ENCODE measurements around the gene RNF150.

GRCh38 chr4:140901736-140902336 lies 231.4 kb downstream of the RNF150 start:
- TF ChIP-seq CTCF (IDR thresholded peaks at IDR 0.05), result no peak
- TF ChIP-seq, protein P1, sequence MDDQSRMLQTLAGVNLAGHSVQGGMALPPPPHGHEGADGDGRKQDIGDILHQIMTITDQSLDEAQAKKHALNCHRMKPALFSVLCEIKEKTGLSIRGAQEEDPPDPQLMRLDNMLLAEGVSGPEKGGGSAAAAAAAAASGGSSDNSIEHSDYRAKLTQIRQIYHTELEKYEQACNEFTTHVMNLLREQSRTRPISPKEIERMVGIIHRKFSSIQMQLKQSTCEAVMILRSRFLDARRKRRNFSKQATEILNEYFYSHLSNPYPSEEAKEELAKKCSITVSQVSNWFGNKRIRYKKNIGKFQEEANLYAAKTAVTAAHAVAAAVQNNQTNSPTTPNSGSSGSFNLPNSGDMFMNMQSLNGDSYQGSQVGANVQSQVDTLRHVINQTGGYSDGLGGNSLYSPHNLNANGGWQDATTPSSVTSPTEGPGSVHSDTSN (IDR thresholded peaks at IDR 0.05), result no peak
- no peak for TF ChIP-seq ELK1 (IDR thresholded peaks at IDR 0.05; ENCODE audit: low read depth, low read length)
- TF ChIP-seq MAZ (IDR thresholded peaks at IDR 0.05; ENCODE audit: borderline replicate concordance, low read depth, low read length), result no peak
- no peak for TF ChIP-seq RNF2 (IDR thresholded peaks at IDR 0.05; ENCODE audit: borderline replicate concordance, low read depth)
- no peak for TF ChIP-seq TFCP2L1 (CRISPR knock-in tag; IDR thresholded peaks at IDR 0.05)
- TF ChIP-seq, protein P2, sequence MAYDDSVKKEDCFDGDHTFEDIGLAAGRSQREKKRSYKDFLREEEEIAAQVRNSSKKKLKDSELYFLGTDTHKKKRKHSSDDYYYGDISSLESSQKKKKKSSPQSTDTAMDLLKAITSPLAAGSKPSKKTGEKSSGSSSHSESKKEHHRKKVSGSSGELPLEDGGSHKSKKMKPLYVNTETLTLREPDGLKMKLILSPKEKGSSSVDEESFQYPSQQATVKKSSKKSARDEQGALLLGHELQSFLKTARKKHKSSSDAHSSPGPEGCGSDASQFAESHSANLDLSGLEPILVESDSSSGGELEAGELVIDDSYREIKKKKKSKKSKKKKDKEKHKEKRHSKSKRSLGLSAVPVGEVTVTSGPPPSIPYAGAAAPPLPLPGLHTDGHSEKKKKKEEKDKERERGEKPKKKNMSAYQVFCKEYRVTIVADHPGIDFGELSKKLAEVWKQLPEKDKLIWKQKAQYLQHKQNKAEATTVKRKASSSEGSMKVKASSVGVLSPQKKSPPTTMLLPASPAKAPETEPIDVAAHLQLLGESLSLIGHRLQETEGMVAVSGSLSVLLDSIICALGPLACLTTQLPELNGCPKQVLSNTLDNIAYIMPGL (CRISPR knock-in tag; IDR thresholded peaks at IDR 0.05; ENCODE audit: borderline replicate concordance), result no peak
- no peak for TF ChIP-seq REST (IDR thresholded peaks at IDR 0.05)
- no peak for TF ChIP-seq JUN (IDR thresholded peaks at IDR 0.05)

Measured in A549 (cell line).